Measurements from ENCODE around the gene KIF26A. TPM values are rescaled to one million over a fixed set of nuclear protein-coding genes. Genes with fewer than 3 reads are reported as not detected.

The KIF26A gene
- total RNA-seq, 1 donor from 2014 or later = 0.60 TPM

DNA sequence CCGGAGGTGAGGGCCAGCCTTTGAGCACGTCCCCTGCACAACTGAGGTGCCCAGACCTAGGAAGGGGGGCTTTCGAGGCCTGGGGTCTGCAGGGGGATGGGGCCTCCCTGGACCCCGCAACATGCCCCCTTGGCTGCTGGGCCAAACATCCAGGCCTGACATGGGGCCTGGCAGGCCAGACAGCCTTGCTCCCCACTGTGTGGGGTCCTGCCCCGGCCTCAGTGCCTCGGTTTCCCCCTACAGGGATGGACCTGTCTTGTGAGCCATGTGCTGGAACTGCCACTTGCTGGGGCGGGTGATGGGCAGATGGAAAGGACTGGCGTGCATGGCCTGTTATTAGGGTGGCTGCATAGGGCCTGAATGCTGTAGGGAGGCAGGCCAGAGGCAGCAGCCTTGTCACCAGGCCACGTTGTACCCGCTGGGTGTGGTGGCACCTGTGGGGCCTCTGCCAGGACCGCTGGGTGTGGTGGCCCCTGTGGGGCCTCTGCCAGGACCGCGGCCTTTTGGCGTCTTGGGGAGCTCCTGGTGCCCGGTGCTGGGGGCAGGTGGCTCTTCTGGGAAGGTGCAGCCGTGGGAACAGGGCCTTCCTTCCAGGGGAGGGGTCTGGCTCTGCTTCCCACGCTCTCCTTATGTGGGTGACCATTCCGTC lies 32.4 kb upstream of the KIF26A start:
- Mint-ChIP-seq H3K27me3 (ENCODE audit: low read depth) (peaks cover 2% of the 10 kb centered on the region), H3K4me3 (ENCODE audit: unreplicated experiment) (no peak overlapping the region), H3K27ac (ENCODE audit: unreplicated experiment) (no peak overlapping the region), H3K36me3 (ENCODE audit: low read depth) (no peaks in the 10 kb centered on the region), H3K9me3 (ENCODE audit: low read depth) (no peaks in the 10 kb centered on the region), H3K4me1 (ENCODE audit: low read depth) (no peaks in the 10 kb centered on the region)
- no peak for DNase-seq (ENCODE audit: low spot score)
- TF ChIP-seq, protein P1, sequence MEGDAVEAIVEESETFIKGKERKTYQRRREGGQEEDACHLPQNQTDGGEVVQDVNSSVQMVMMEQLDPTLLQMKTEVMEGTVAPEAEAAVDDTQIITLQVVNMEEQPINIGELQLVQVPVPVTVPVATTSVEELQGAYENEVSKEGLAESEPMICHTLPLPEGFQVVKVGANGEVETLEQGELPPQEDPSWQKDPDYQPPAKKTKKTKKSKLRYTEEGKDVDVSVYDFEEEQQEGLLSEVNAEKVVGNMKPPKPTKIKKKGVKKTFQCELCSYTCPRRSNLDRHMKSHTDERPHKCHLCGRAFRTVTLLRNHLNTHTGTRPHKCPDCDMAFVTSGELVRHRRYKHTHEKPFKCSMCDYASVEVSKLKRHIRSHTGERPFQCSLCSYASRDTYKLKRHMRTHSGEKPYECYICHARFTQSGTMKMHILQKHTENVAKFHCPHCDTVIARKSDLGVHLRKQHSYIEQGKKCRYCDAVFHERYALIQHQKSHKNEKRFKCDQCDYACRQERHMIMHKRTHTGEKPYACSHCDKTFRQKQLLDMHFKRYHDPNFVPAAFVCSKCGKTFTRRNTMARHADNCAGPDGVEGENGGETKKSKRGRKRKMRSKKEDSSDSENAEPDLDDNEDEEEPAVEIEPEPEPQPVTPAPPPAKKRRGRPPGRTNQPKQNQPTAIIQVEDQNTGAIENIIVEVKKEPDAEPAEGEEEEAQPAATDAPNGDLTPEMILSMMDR (IDR thresholded peaks at IDR 0.05) = no peak

DNA sequence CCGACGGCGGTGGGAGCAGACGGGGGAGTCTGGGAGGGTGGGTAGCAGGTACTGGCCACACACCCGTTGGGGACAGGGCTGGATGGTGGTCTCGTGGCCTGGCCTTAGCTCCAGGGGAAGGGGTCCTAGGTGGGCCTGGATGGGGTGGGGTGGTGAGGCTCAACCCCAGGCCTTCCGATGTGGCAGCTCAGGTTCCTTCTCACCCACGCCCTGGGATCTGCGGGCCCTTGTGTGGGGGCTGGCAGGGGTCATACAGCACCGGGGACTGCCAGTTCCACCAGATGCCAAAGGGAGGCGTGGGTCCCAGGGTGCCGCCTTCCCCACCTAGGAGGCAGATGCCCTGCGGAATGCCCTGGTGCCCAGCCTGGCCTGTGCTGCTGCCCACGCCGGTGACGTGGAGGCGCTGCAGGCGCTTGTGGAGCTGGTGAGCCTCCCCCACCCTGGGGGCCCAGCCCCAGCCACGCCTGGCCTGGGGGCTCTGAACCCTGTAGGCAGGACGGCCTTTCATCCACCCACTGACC lies 31.9 kb upstream of the KIF26A start:
- H3K4me1 Mint-ChIP-seq (ENCODE audit: low read depth) = no peaks in the 10 kb centered on the region
- no peaks in the 10 kb centered on the region for H3K9me3 Mint-ChIP-seq (ENCODE audit: low read depth)
- peaks cover 2% of the 10 kb centered on the region for H3K27me3 Mint-ChIP-seq (ENCODE audit: low read depth)
- TF ChIP-seq, protein P1 (IDR thresholded peaks at IDR 0.05) = no peak
- H3K27ac Mint-ChIP-seq (ENCODE audit: unreplicated experiment) = no peak overlapping the region
- DNase-seq (ENCODE audit: low spot score) = peak; percentile 85
- no peaks in the 10 kb centered on the region for H3K36me3 Mint-ChIP-seq (ENCODE audit: low read depth)
- no peak overlapping the region for H3K4me3 Mint-ChIP-seq (ENCODE audit: unreplicated experiment)

GRCh38 chr14:104107101-104107581 lies 31.2 kb upstream of the KIF26A start:
- DNase-seq (ENCODE audit: low spot score) = peak; percentile 81
- no peaks in the 10 kb centered on the region for H3K36me3 Mint-ChIP-seq (ENCODE audit: low read depth)
- TF ChIP-seq, protein P1 (IDR thresholded peaks at IDR 0.05) = no peak
- no peak overlapping the region for H3K4me3 Mint-ChIP-seq (ENCODE audit: unreplicated experiment)
- no peak overlapping the region for H3K27ac Mint-ChIP-seq (ENCODE audit: unreplicated experiment)
- H3K4me1 Mint-ChIP-seq (ENCODE audit: low read depth) = no peaks in the 10 kb centered on the region
- peaks cover 2% of the 10 kb centered on the region for H3K27me3 Mint-ChIP-seq (ENCODE audit: low read depth)
- H3K9me3 Mint-ChIP-seq (ENCODE audit: low read depth) = no peaks in the 10 kb centered on the region

DNA sequence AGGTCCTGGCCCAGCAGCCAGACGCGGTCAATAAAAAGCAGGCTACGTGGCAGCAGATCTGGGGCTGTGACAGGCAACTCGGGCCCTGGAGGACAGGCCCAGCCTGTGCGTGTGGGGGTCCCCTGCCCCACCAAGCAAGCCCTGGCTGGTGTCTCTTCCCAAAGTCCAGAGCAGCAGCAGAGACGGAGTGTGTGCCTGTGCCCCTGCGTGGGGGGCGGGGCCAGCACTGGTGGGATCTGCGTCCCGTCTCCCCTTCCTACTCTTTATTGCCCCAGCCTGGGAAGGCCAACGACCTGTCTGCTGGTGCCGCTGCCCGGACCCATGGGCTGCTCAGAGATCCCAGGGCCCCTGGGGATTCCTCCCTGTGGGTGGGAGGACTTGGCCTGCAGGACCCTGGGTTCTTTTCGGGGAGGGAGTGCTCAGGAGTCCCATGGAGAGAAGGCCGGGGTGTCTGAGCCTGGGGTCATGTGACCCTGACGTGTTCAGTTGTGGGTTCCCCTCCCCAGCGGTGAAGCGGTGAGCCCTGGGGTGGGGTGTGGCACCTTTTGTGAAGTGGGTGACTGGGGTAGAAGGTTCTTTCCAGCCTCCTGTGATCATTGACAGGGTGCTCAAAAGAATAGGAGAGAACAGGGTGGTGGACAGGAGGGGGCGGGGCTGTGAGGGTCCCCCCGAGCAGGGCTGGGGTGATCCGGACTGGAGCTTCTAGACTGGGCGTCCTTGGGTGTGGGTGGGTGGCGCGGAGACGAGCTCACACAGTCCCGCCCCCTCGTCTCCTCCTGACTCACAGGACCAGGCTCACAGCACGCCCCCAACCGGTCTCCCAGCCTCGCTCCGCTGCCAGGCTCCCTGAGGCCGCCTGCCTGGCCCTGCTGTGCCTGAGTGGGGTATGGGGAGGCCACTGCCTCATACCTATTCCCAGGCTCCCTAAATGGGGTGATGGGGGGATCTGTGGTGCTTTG lies 30.5 kb upstream of the KIF26A start:
- Mint-ChIP-seq H3K9me3 (ENCODE audit: low read depth) (no peaks in the 10 kb centered on the region), H3K36me3 (ENCODE audit: low read depth) (no peaks in the 10 kb centered on the region), H3K27me3 (ENCODE audit: low read depth) (peaks cover 2% of the 10 kb centered on the region), H3K27ac (ENCODE audit: unreplicated experiment) (no peak overlapping the region), H3K4me1 (ENCODE audit: low read depth) (no peaks in the 10 kb centered on the region), H3K4me3 (ENCODE audit: unreplicated experiment) (no peak overlapping the region)
- TF ChIP-seq, protein P1 (IDR thresholded peaks at IDR 0.05) = no peak
- peak; percentile 79 for DNase-seq (ENCODE audit: low spot score)
